ENCODE measurements around the gene MIPOL1.

DNA sequence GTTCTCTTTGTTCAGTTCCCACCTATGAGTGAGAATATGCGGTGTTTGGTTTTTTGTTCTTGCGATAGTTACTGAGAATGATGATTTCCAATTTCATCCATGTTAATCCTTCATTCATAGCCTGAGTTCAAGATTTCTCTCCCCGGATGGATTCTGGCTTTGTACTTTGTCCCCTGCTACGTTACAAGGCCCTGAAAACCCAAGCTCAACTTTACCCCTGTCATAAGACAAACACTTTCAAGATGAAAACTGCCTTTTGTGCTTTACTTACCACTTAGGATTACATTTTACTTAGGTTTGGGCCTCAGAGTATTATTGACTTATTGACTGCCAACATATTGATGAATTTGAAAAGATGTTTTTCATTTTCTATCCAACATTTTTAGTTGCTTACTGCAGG is 361.0 kb downstream of the MIPOL1 start:
- no peak for TF ChIP-seq CTCF (IDR thresholded peaks at IDR 0.05)
- TF ChIP-seq POLR2A (IDR thresholded peaks at IDR 0.05): no peak
